HG03439 (cell line): ENCODE results near the gene KRTAP10-10.
"Not testable (repeated sequence)": the region's sequence is repeated elsewhere in the genome, so short reads cannot be mapped to it uniquely, and the experiment has no call there.

Experiments
- ATAC-seq: cut with Tn5 transposase; IDR thresholded peaks from one replicate; pipeline ENCODE4 v1.9.1; 2021; ENCODE audit warnings: mild to moderate bottlenecking, moderate library complexity; ENCODE audit not compliant: unreplicated experiment

Gene KRTAP10-10

DNA sequence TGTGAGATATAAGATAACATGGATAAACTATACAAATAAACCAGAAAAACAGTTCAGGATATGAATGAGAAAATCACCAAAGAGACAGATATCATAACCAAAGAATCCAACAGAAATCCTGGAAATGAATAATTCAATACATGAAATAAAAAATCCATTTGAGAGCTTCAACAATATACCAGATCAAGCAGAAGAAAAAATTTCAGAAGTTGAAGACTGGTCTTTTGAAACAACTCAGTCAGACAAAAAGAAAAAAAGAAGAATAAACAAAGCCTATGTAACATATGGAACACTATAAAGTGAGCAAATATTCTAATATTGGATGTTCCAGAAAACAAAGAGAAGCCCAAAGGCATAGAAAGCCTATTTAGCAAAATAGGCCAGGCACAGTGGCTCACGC lies 34.8 kb downstream of the KRTAP10-10 start:
- ATAC-seq, result no peak

DNA sequence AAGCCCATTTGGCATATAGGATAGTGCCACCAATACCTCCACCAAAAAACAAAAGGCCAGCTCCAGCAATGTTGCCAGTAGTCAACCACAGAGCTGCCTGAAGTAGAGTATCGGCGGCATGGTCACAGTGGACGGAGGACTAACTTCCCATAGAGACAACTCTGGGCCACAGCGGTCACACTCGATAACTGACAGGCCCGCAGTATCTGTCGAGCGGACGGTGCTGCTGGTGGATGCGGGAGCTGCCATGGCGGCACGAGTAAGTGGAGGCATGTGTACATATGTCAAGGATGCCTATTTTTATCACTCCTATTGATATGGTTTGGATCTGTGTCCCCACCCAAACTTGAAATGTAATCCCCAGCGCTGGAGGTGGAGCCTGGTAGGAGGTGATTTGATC lies 40.7 kb downstream of the KRTAP10-10 start:
- ATAC-seq, result no peak

DNA sequence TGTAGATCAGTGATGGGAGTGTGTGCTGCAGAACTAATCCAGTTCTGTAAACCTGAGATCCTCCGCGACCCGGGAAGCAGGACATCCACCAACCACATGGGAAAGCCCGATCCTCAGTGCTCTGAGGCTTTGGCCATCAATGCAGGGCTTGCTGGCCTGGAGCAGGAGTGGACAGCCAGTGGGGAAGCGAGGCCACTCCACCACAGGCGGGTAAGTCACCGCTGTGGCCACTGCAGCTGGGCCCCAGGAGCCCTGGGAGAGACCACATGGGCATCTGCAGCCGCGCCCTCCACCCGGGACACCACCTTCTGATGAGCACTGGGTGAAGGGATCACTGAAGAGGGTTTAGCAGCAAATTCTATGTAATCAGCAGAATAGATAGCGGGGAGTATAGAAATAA lies 44.0 kb downstream of the KRTAP10-10 start:
- no peak for ATAC-seq

DNA sequence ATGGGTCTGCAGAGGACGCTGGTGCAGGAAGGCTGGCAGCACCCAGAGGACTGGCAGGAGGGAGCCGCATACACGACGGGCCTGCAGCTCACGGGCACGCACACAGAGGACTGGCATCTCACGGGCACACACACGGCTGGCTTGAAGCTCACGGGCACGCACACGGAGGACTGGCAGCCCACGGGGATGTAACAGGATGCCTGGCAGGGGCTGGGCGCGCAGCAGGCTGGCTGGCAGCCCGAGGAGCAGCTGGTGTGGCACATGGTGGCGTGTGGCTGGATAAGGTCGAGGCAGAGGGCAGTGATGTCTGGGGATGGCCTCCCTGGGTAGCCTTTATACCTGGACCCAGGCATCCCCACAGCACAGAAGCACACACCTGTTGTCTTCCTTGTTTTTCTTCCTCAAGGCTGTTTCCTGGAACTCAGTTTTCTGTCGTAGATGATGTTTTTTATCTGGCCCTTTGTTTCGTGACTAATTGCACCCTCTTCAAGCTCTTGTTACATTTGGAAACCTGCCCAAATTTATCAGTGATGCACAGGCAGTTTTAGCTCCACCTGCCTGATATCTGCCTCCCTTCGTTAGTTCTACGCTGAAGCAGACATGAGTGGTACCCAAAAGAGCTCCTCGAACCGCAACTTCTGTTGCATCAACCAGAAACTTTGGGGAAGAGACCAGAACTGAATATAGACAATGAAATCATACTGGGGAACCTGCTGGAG lies 44.9 kb downstream of the KRTAP10-10 start, which contains the start of gene KRTAP12-1:
Gene KRTAP12-1 (minus strand): TSS at position 303 of the 719 bp plus-strand sequence. CDS start 40 bp downstream, at position 263.
- no peak for ATAC-seq

DNA sequence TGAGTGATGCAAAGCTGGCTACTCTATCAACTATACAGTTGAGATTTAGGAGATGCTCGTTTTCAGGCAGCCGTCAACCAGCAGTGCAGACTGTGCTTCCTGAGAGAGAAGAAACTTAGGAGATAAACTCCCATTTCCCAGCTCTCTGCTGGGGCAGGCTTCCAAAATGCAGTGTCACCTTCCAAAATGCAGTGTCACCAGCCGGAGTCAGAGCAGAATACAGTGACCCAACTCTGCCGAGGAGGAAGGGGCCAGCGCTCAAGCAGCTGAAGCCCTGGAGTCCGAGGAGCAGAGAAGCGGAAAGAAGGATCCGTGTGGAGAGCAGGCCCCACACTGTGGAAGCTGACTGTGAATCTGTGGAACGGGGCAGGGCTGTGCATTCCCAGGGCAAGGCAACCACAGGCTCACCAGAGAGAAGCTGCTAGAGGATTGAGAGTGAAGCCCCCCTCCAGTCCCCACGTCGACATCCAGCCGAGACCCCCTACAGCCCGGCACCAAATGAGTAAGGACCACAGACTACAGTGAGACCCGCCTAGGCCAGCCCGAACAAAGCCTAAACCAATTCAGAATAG lies 45.5 kb downstream of the KRTAP10-10 start:
- no peak for ATAC-seq

DNA sequence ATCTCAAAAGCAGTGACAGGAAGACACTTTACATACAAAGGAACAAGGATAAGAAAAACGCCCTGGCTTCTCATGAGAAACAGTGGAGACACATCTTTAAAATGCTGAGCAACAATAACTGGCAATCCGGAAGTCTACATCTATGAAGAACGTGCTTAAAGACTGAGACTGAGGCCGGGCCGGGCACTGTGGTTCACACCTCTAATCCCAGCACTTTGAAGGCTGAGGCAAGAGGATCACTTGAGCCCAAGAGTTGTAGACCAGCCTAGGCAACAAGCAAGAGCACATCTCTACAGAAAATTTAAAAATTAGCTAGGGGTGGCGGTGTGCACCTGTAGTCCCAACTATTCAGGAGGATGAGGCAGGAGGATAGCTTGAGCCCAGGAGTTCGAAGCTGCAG lies 46.9 kb downstream of the KRTAP10-10 start:
- ATAC-seq, result no peak

DNA sequence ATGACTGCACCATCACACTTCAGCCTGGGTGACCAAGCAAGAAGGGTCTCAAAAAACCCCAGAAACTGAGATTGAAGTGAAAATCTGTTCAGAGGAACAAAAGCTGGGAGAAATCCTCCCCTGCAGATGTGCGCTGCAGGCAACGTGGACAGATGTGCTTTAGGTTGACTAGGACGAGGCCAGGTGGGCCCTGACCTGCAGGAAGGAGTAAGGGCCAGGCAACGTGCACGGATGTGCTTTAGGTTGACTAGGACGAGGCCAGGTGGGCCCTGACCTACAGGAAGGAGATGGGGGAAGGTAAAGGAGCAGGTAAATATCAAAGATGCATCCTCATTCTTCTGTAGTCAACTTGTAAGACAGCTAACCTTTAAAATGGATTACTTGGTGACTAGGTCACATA lies 47.3 kb downstream of the KRTAP10-10 start:
- ATAC-seq, result no peak

DNA sequence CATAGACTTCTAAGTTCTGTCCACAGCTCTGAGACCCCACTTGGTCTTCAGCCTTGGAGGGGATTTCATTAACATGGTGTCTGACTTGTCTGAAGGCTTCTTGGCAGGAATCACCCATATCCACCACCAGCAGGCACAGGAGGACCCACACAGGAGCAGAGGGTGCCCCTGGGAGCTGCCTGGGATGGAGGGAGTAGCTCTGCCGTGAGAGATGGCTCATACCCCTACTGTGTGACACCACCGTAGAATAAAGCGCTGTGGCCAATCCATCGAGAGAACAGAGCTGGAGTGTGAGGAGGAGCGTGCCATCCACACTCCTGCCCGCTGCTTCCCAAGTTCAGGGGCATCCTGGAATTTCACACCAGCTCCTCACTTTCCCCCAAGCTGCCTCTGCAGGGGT lies 47.9 kb downstream of the KRTAP10-10 start:
- ATAC-seq, result not testable (repeated sequence)

DNA sequence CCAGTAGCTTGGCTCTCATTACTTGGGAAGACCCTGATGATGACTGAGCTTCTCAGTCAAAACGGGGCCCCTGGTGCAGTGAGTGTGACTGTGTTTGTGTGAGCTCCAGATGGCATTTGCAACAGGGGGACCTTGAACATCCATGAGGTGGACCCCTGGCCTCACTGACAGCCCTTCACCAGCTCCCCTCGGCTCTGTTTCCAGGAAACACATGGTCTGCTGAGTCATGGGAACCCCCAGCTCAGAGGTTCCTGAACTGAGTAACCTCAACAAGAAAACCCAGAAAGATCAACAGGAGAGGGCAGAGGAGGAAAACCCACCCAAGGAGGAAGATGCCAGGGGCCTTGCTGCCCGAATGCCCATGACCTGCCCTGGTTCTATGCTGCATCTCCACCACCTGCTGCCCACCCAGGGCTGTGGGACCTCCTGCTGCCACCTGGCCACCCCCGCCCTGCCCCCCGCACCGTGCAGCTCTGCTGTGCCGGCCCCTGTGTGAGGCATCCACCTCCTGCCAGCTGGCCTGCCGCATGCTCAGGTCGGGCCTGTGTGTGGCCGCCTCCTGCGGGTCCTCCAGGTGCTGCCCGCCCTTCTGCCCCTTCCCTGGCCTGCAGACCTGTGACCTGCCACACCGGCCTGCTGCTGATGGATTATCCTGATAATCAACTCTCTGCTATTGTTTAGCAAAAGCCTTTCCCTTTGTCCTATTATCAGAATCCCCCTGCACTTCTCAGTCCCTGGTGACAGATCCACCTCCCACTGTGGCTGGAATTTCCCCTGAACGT lies 49.0 kb downstream of the KRTAP10-10 start:
- ATAC-seq, result no peak

DNA sequence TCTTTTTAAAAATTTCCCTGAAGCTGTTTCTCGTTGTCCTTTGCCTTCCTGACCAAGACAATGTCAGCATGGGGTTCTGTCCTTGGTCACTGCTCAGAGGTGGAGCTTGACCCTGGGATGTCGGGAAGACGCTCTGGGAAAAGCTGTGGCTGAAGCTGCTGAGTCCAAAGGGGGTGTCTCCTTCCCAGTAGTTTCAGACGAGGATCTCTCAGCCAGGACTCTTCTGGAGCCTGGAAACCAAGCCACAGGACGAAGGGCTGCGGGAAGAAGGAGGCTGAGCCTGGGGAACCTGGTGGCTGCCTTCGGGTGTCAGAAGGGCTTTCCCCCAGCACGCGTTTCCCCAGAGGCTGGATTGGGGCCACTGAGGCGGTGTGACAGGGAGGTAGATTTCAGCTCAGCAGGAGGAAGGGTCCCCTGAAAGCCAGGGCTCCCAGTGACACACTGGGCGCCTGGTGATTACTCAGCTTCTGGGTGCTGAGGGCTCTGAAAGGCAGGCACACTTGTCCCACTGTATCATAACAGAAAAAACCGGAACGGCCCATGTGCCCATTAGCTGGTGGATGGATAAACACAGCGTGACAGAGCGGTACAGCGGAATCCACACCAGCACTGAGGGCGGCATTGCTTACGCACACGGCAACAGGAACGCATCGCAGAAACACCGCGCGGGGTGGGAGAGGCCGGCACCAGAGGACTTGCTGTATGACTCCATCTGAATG lies 49.8 kb downstream of the KRTAP10-10 start:
- no peak for ATAC-seq

DNA sequence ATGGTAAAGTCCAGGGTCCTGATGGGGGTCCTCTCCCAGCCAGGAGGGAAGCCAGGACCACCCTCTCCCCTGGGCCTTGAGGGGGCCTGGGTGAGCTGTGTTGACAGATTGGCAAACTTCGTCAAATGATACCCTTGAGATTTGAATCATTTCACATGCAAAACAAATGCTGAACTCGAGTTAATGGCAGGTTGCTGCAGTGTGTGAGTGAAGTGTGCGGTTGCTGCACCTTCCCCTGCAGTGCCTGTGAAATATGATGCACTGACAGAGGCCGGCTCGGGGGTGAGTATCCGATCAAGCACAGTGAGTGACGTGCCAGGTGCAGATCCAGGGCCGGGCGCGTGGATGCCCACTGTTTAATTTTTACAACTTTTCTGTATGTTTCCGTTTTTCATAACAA lies 50.5 kb downstream of the KRTAP10-10 start:
- ATAC-seq, result no peak
